ENCODE data around the gene POLR3C. TPM values are rescaled to one million over a fixed set of nuclear protein-coding genes. Genes with fewer than 3 reads are reported as not detected.
A peak's percentile ranks its signal among the peaks of the same experiment; 100 is the strongest.

POLR3C gene
- total RNA-seq, 2 experiments from 2014 or later: 38.2 to 39.4 TPM

DNA sequence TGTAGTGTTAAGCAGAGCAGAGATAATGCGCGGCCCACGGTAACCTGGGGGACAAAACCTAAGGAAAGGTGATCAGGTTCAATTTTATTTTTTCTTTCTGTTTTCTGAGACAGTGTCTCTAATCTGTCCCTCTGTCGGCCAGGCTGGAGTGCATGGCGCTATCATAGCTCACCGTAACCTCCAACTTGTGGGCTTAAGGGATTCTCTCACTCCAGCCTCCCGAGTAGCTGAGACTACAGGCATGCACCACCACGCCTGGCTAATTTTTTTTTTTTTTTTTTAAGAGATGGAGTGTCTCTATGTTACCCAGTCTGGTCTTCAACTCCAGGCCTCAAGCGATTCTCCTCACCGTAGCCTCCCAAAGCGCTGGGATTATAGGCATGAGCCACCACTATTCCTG lies 62.4 kb downstream of the POLR3C start:
- Mint-ChIP-seq H3K9me3 (no peaks in the 10 kb centered on the region), H3K27ac (no peak overlapping the region), H3K36me3 (ENCODE audit: low read depth) (no peaks in the 10 kb centered on the region), H3K4me1 (ENCODE audit: low read depth) (peaks cover 17% of the 10 kb centered on the region), H3K4me3 (peak overlapping the region; percentile 74), H3K27me3 (peaks cover 18% of the 10 kb centered on the region)
- intact Hi-C loops (cut with micrococcal nuclease): no loop called here
- ATAC-seq: no peak
- POLR2A ChIA-PET: interaction anchor here (1.0 to 1.1 kb wide), 2 partner anchors 14 to 69 kb away, joined by 3 read pairs; no protein-coding TSS in a partner anchor
- CTCF ChIA-PET: interaction anchor here (0.8 to 10.2 kb wide), 3 partner anchors 9 to 40 kb away, joined by 3 to 91 read pairs (median 7); partner anchors contain the start of gene NUDT17
- no peak for DNase-seq
- TF ChIP-seq, protein P1, sequence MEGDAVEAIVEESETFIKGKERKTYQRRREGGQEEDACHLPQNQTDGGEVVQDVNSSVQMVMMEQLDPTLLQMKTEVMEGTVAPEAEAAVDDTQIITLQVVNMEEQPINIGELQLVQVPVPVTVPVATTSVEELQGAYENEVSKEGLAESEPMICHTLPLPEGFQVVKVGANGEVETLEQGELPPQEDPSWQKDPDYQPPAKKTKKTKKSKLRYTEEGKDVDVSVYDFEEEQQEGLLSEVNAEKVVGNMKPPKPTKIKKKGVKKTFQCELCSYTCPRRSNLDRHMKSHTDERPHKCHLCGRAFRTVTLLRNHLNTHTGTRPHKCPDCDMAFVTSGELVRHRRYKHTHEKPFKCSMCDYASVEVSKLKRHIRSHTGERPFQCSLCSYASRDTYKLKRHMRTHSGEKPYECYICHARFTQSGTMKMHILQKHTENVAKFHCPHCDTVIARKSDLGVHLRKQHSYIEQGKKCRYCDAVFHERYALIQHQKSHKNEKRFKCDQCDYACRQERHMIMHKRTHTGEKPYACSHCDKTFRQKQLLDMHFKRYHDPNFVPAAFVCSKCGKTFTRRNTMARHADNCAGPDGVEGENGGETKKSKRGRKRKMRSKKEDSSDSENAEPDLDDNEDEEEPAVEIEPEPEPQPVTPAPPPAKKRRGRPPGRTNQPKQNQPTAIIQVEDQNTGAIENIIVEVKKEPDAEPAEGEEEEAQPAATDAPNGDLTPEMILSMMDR (IDR thresholded peaks at IDR 0.05): no peak

DNA sequence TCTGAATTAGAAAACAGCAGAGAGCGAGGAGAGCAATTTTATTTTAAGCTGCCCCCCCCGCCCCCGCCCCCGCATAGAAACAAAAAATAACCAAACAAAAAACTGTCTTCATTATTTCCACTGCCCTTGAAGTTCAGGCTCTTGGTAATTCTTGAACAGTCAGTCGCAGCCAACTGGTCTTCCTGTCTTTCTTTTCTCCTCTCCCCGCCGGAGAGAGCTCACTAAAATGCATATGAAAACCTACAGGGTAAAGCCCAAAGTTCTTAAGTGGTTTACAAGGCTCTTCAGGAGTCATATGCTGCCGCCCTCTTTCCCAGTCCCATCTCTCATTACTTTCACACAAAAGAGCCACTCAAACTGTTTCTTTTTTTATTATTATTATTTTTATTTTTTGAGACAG lies 62.8 kb downstream of the POLR3C start:
- Mint-ChIP-seq H3K27ac (no peak overlapping the region), H3K4me1 (ENCODE audit: low read depth) (peaks cover 17% of the 10 kb centered on the region), H3K27me3 (peaks cover 18% of the 10 kb centered on the region), H3K36me3 (ENCODE audit: low read depth) (no peaks in the 10 kb centered on the region), H3K4me3 (peak overlapping the region; percentile 54), H3K9me3 (no peaks in the 10 kb centered on the region)
- ATAC-seq (no peak), DNase-seq (no peak)
- ChIA-PET POLR2A (interaction anchor here (1.0 kb wide), 1 partner anchor 69 kb away, joined by 3 read pairs; no protein-coding TSS in a partner anchor), CTCF (interaction anchor here (0.8 to 10.2 kb wide), 3 partner anchors 8 to 70 kb away, joined by 3 to 91 read pairs (median 3); partner anchors contain the start of gene NUDT17)
- intact Hi-C loops (cut with micrococcal nuclease): no loop called here
- TF ChIP-seq, protein P1 (IDR thresholded peaks at IDR 0.05): no peak

DNA sequence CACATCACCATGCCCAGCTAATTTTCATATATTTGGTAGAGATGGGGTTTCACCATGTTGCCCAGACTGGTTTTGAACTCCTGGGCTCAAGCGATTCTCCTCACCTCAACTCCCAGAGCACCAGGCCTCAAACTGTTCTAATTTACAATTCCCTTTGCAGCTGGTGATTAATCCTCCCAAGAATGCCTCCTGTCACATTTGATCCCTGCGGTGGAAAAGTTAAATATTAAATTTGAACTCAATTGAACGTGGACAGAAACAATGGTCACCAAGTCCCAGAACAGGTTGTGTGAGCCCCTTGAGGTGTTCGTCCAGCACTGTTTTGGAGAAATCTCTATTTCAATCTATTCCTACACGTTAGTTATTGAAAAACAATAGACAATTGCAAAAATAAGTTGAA lies 63.6 kb downstream of the POLR3C start:
- Mint-ChIP-seq H3K4me1 (ENCODE audit: low read depth) (peaks cover 17% of the 10 kb centered on the region), H3K27ac (no peak overlapping the region), H3K4me3 (no peak overlapping the region), H3K9me3 (no peaks in the 10 kb centered on the region), H3K36me3 (ENCODE audit: low read depth) (no peaks in the 10 kb centered on the region), H3K27me3 (peaks cover 17% of the 10 kb centered on the region)
- DNase-seq (no peak), ATAC-seq (no peak)
- intact Hi-C loops (cut with micrococcal nuclease): no loop called here
- POLR2A ChIA-PET: interaction anchor here (1.0 kb wide), 1 partner anchor 31 kb away, joined by 3 read pairs; the partner anchor contains the start of gene PEX11B
- CTCF ChIA-PET: interaction anchor here (1.6 to 10.2 kb wide), 2 partner anchors 41 to 69 kb away, joined by 3 to 91 read pairs; partner anchors contain the start of gene NUDT17
- TF ChIP-seq, protein P1 (IDR thresholded peaks at IDR 0.05): no peak

DNA sequence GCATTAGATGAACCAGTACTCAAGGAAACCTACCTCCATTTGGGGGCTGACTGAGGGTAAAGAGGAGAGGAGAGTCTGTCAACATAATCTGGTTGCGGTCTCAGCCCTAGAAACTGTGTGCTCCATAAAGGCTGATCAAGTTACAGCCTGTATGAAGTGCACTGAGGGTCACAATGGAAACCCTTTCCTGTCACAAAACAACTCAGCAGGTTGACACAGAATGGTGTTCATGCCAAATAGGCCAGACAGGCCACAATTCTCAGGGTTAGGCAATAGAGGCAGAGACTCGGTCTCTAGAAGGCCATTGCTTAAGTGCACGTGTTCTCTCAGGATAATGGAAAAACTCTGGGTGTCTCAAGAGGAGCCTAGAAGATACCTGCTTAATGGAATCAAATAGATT lies 65.7 kb downstream of the POLR3C start:
- H3K27ac Mint-ChIP-seq: no peak overlapping the region
- no peak overlapping the region for H3K4me3 Mint-ChIP-seq
- H3K27me3 Mint-ChIP-seq: peaks cover 8% of the 10 kb centered on the region
- ChIA-PET POLR2A (interaction anchor here (0.6 kb wide), 1 partner anchor 41 kb away, joined by 3 read pairs; no protein-coding TSS in a partner anchor), CTCF (no interaction called here)
- TF ChIP-seq, protein P1 (IDR thresholded peaks at IDR 0.05): no peak
- no peaks in the 10 kb centered on the region for H3K36me3 Mint-ChIP-seq (ENCODE audit: low read depth)
- intact Hi-C loops (cut with micrococcal nuclease): no loop called here
- DNase-seq (no peak), ATAC-seq (no peak)
- H3K4me1 Mint-ChIP-seq (ENCODE audit: low read depth): peaks cover 14% of the 10 kb centered on the region
- H3K9me3 Mint-ChIP-seq: no peaks in the 10 kb centered on the region

DNA sequence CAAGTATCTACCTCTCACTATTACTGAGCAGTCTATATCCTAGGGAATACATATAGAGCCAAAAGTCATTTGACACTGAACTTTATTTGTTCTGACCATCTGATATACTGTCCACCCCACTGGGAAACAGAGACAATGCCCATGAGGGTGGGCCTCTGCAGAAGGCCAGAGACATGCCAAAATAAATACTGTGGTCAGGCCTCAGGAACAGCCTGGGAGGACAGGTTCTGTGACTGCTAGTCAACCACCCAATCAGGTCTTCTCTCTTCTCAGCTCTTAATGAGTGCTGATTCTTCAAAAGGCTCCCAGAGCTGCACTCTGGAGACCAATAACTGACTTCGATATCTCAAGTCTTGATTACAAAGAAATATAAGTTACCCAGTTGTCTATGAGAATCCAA lies 67.1 kb downstream of the POLR3C start:
- ATAC-seq: no peak
- CTCF ChIA-PET: interaction anchor here (0.9 to 3.6 kb wide), 29 partner anchors 9 to 141 kb away, joined by 3 to 43 read pairs (median 6); partner anchors contain the start of genes ITGA10, NUDT17, PEX11B and RBM8A
- H3K4me1 Mint-ChIP-seq (ENCODE audit: low read depth): peaks cover 6% of the 10 kb centered on the region

More for the DNA sequence above, 67.1 kb downstream of the POLR3C start:
- peaks cover 1% of the 10 kb centered on the region for H3K27me3 Mint-ChIP-seq
- no peaks in the 10 kb centered on the region for H3K9me3 Mint-ChIP-seq
- H3K27ac Mint-ChIP-seq: no peak overlapping the region
- TF ChIP-seq, protein P1 (IDR thresholded peaks at IDR 0.05): no peak
- no peaks in the 10 kb centered on the region for H3K36me3 Mint-ChIP-seq (ENCODE audit: low read depth)
- intact Hi-C loops (cut with micrococcal nuclease): no loop called here
- DNase-seq: no peak
- no peak overlapping the region for H3K4me3 Mint-ChIP-seq
- POLR2A ChIA-PET: interaction anchor here (1.0 kb wide), 1 partner anchor 32 kb away, joined by 3 read pairs; the partner anchor contains the start of gene PIAS3

Data from activated CD8-positive, alpha-beta T cell treated with anti-CD3 and anti-CD28 coated beads for 36 hours (primary cell).